COR-L47 (cell line): ENCODE data around the gene GADD45G.

Experiments used
- DNase-seq: peaks from one replicate; lab custom pipeline; 2025; lab: John Stamatoyannopoulos, UW

The GADD45G gene

DNA sequence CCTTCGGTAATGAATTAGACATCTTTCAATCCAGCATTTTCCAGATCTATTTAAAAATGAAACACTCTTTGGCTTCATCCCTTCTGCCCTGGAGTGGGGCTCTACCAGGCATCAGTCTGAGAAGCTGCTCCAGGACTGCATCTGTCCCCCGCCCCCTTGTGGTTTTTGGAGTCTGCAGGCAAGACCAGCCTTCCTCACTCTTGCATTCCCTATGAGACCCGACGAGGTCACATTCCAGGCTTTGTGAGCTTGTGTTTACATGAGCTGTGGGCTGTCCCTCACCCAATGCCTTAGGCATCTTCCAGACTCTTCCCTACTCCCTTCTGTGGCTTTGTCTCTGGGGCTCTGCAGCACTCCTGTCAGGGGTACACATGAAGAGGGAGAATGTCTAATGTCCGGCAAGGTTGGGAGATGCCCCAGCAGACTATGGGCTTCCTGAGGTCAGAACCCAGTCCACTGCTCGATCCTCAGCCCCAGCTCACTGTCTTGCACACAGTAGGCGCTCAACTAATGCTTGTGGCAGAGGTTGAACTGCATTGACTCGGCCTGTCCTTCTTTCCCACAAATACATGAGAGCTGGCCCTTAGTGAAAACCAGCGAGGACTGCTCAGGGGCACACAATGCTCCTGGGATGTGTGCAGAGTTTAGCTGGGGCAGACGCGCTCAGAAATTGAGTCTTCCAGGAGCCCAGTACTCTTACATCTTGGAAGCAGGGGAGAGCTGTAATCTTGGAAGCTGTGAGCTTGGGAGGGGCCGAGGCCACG lies 11.7 kb upstream of the GADD45G start:
- DNase-seq, result no peak

- peak; percentile 52 for DNase-seq
These were observed 10.9 kb upstream of the GADD45G start for GRCh38 chr9:89593727-89594427.

GRCh38 chr9:89594811-89595550 lies 9.8 kb upstream of the GADD45G start:
- DNase-seq, result no peak

DNA sequence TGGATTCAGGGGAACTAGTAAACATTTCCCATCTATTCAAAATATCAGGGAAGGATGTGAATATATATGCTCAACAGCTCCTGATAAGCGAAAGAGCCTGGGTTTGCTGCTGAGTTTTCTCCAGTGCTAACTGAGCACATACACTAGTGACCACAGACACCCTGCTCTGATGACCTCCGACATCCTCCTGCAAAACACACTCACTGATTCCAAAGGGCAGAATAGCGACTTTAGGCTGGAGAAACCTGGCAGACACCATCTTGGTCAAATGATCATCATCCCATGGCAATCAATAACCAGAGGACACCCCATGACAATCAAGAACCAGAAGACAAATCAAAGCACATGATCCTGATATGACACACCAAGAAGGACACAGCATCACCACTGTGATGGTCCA lies 9.2 kb upstream of the GADD45G start:
- no peak for DNase-seq

DNA sequence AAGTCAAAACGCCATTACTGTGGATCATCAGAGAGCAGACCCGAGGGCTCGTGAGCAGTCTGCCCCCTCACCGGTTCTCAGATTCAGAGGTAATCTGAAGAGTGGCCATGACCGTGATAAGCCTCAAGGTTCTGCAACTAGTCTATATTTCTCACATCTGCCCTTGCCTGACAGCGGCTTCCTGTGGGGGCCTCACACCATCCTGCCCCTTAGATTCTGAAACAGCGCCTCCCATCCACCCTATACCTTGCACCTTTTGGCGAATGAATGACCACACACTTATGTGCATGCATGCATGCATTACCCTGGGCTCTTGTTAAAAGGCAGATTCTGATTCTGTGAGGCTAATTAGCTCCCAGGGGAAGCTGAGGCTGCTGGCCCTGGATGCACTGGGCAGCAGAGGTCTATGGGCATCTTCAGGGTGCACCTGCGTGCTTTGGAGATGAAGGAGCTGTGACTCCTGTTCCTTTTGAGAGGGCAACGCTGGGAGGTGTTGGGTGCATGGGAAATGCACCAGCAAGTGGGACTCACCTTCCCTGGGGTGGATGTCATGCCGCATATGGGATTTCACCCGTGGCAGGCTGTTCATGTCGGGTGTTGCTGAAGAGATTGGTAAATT lies 7.8 kb upstream of the GADD45G start:
- no peak for DNase-seq

GRCh38 chr9:89597711-89598362 lies 7.0 kb upstream of the GADD45G start:
- peak; percentile 69 for DNase-seq

- DNase-seq, result no peak
These were observed 6.5 kb upstream of the GADD45G start for GRCh38 chr9:89598363-89598713.

DNA sequence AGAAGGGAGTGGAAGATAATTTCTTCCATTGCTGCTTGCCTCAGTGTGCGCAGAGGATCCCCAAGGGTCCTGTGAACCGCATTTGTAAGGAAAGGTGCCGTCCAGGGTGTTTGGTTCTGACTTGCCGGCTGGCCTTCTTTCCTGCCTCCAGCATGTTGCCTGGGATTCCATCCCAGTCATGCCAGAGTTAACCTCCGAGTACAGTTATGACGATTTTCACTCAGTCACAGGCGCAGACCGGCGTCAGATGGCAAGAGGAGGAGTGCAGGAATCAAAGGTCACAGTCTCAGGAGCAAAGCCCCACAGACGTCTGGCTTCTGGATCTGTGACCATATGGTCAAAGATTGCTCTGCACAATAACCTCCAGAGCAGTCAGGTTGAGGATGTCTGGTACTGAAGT lies 5.9 kb upstream of the GADD45G start:
- DNase-seq, result no peak

GRCh38 chr9:89600831-89601230 lies 4.0 kb upstream of the GADD45G start:
- DNase-seq, result no peak

DNA sequence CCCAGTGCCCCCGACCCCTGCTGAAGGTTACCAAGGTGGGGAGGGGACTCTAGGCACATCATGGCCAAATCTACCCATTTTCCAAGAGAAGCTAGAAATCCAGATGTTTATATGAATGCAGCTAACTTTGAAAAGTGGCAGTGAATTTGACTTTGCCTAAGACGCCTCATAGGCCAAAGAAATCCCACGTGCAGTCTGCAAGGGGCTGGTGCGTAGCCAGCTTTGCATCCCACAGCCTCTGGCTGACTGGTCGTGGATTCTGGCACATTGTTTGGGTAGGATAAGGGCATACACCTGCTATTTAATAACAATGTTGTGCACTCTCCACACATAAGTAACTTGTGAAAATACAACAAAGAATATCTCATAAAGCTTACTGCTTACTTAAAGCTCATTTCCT lies 3.5 kb upstream of the GADD45G start:
- no peak for DNase-seq

GRCh38 chr9:89601856-89602562 lies 2.8 kb upstream of the GADD45G start:
- DNase-seq, result no peak

DNA sequence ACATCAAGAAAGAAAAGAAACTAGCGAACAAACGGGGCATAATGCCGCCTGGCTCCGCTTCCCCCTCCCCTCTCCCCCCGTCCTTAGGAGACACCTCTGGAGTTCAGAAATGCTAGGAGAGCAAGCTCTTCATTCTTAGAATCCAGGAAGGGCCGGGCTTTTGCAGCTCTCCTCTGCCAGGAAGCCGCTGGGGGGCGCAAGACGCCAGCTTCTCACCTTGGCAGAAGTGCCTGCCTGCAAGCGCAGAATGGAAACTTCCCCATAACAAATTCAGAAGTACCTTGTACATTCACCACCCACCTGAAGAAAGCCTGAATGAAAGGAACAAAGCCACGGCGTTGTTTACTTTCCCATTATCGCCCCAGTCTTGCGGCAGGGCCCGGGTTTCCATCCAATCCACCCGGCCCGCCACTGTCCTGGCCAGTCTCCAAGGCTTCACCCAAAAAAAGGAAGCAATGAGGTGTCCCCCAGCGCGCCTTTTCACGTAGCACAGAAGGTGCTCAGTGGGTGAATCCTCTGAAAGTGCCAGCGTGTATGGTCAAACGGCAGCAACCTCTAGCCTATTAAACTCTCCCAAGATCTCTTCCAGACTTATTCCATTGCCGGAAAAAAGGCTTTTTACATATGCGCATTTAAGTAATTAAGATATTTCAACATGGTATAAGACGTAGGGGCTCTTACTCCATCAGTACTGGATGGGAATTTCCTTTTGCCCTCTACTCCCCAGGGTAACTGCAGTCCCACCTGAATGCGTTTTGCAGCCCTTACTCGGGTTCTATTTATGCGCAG lies 1.6 kb upstream of the GADD45G start:
- DNase-seq, result peak; percentile 95

DNA sequence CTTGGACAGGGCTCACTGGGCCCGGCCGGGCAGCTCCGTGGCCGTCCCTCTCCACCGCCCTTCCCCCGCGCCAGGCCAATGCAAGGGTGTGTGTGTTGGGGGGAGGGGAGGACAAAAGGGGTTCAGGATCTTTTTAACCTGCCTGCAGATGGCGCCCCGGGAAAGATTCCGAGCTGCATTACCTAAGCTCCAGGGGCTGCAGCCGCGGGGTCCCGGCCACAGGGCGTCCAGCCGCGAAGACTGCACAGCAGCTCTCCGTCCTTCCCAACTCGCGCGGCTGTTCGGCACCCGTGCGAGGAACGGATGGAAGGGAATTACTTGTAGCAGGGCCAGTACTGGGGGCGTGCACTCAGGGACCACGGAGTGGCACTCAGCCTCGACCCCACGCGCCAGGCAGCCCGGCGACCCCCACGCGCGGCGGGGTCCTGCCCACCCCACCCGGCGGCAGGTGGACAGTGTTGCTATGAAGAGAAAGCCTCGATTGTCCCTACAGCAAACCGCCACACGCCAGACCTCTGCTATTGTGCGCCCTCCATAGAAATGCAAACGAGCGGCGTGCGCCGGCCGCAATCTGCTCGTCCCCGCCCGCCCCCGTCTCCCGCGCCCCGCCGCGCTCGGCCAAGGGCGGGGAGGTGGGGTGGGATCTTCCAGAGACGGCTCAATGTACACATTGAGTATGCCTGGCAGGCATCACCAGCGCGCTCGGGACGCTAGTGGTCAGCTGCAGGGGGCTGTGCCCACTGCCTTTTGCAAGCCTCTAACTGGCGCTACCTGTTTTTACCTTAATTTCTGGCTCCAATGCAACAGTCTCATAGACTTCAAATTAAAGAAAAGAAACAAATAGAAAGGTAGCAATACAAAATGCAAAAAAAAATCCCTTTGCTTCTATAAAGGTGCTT lies 796 bp upstream of the GADD45G start:
- peak; percentile 92 for DNase-seq

GRCh38 chr9:89605465-89606048 lies 745 bp downstream of the GADD45G start:
- DNase-seq, result peak; percentile 41

GRCh38 chr9:89606049-89606623 lies 1.3 kb downstream of the GADD45G start:
- peak; percentile 46 for DNase-seq

- DNase-seq, result no peak
These were observed 2.0 kb downstream of the GADD45G start for GRCh38 chr9:89606624-89607311.

DNA sequence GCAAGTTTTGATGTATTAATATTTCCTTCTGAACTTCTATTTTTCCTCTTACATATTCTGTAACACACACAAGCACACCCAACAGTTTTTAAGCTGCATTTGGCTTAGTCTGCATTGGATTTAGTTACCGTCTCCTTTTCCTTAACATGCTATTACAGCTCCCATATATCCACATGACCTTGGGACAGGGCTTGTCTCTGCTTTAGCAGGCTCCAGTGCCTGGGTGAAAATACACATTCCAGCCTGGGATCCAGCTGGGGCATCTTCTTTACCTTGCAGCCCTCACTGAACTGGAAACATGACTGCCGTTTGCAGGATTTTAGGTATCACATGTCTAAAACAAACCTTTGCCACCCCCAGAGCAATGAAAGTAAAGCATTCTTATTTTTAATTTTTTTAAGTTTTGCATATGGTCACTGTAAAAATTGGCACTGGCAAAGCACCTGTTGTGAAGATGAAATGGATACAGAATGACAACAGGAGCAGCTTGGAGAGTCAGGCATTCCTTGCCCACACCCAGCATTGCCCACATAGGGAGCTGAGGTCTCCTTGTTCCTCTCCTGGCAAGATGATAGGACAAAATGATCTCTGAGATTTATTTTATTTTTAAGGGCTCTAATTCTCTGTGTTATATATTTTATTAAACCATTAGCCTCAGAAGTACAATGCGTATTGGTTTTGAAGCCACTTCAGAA lies 4.0 kb downstream of the GADD45G start:
- no peak for DNase-seq
